Thoracic aorta (tissue), 2 donors: ENCODE results near the gene DLGAP4. TPM values are rescaled to one million over a fixed set of nuclear protein-coding genes. Genes with fewer than 3 reads are reported as not detected.
"Not testable (repeated sequence)": the region's sequence is repeated elsewhere in the genome, so short reads cannot be mapped to it uniquely, and the experiment has no call there.

ENCODE experiments used
- ATAC-seq: fragments of 150-250 bp; one replicate; pipeline ENCODE4 v1.8.0; 2017; ENCODE audit warnings: low read depth; ENCODE audit not compliant: insufficient number of reproducible peaks, low FRiP score
- DNase-seq: peaks from one replicate; pipeline ENCODE4 v3.0.0-alpha.2; 2020; ENCODE audit warnings: low spot score
- H3K27ac ChIP-seq, 2 donors: fragments of 200-600 bp; sonication (generic); 1 replicate in 1 of 2; 2 replicates in 1 of 2; pipeline ENCODE4 v1.5.1; 2016; ENCODE audit warnings: mild to moderate bottlenecking in 2 of 2, moderate library complexity in 2 of 2
- H3K27me3 ChIP-seq: fragments of 200-600 bp; sonication (generic); replicated peaks from 2 replicates; pipeline ENCODE4 v1.6.0; 2016; ENCODE audit warnings: mild to moderate bottlenecking; ENCODE audit not compliant: insufficient read depth
- H3K36me3 ChIP-seq: fragments of 200-600 bp; sonication (generic); one replicate; pipeline ENCODE4 v1.5.1; 2016
- H3K4me1 ChIP-seq, 2 donors: fragments of 200-600 bp; sonication (generic); 1 replicate in 1 of 2; 2 replicates in 1 of 2; pipeline versions ENCODE4 v1.5.1 to v1.6.0; 2016; ENCODE audit warnings: low read depth in 2 of 2, mild to moderate bottlenecking in 1 of 2; ENCODE audit not compliant: control insufficient read depth in 1 of 2
- H3K4me3 ChIP-seq: fragments of 200-600 bp; sonication (generic); 2 replicates; pipeline ENCODE4 v1.5.1; 2016; ENCODE audit warnings: mild to moderate bottlenecking
- H3K9me3 ChIP-seq: fragments of 200-600 bp; sonication (generic); 2 replicates; pipeline ENCODE4 v1.5.1; 2016
- CTCF ChIP-seq: fragments of 200-600 bp; sonication (generic); IDR thresholded peaks from one replicate; pipeline ENCODE4 v1.5.1; 2019; ENCODE audit warnings: antibody characterized with exemption
- total RNA-seq, 2 donors: library from RNA; depleted of rRNA; stranded (reverse); fragments of >200 nt; gene quantifications; one replicate each; pipeline versions ENCODE4 v1.1.0 to v1.2.3, GENCODE V29; 2016

DLGAP4 gene
- total RNA-seq, 2 donors from 2014 or later = 66.2 to 105 TPM

- Histone ChIP-seq H3K36me3 (no peaks in the 10 kb centered on the region), H3K27ac (no peak overlapping the region), H3K4me1 (no peaks in the 10 kb centered on the region), H3K4me3 (no peak overlapping the region), H3K27me3 (no peaks in the 10 kb centered on the region), H3K9me3 (no peaks in the 10 kb centered on the region)
- DNase-seq = no peak
- ATAC-seq = no peak
- no peak for TF ChIP-seq CTCF
These were observed 68.9 kb downstream of the DLGAP4 start for GRCh38 chr20:36374995-36375394.

- no peaks in the 10 kb centered on the region for H3K27me3 ChIP-seq
- TF ChIP-seq CTCF = no peak
- no peak for DNase-seq
- no peak overlapping the region for H3K27ac ChIP-seq
- ATAC-seq = no peak
- H3K4me1 ChIP-seq = no peaks in the 10 kb centered on the region
- H3K9me3 ChIP-seq = no peaks in the 10 kb centered on the region
- H3K36me3 ChIP-seq = no peaks in the 10 kb centered on the region
- no peak overlapping the region for H3K4me3 ChIP-seq
These were observed 71.5 kb downstream of the DLGAP4 start for GRCh38 chr20:36377348-36378326.

GRCh38 chr20:36378686-36379085, 72.5 kb downstream of the DLGAP4 start:
- Histone ChIP-seq H3K4me3 (no peak overlapping the region), H3K9me3 (no peaks in the 10 kb centered on the region), H3K27ac (no peak overlapping the region), H3K4me1 (no peaks in the 10 kb centered on the region), H3K36me3 (no peaks in the 10 kb centered on the region), H3K27me3 (no peaks in the 10 kb centered on the region)
- DNase-seq (no peak), ATAC-seq (no peak)
- TF ChIP-seq CTCF = no peak

GRCh38 chr20:36379914-36380313, 73.8 kb downstream of the DLGAP4 start:
- H3K36me3 ChIP-seq, H3K4me1 ChIP-seq, DNase-seq, ATAC-seq, H3K4me3 ChIP-seq, H3K27ac ChIP-seq, H3K9me3 ChIP-seq, H3K27me3 ChIP-seq: not testable (repeated sequence)

DNA sequence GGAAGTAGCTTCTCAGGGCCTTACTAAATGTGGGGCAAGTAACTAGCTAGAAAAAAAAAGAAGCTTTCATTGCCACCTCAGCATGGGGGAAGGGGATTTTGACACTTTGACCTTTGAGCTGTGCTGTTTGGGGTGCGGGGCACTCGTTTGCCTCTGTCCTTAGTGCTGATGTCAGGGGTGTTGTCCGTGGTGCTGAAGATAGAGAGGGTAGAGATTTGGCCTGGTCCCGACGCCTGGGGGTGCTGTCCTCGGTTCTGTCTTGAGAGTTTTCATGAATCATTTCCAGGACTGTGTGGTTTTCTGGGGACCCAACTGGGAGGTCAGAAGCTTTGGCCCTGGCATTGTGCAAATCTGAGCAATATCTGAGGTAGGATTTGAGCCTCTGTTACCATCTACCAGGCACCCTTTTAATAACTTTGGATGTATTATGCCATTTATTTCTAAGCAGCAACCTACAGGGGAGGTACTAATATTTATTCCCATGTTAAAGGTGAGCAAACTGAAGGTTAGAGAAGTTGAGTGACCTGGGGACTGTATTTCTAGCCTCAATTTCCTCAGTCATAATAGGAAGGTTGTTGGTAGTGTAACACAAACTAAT, 78.0 kb downstream of the DLGAP4 start:
- DNase-seq = no peak
- TF ChIP-seq CTCF = no peak
- Histone ChIP-seq H3K27ac (no peak overlapping the region), H3K4me1 (no peaks in the 10 kb centered on the region), H3K36me3 (no peaks in the 10 kb centered on the region), H3K9me3 (no peaks in the 10 kb centered on the region), H3K27me3 (no peaks in the 10 kb centered on the region), H3K4me3 (no peak overlapping the region)
- no peak for ATAC-seq
